HG02798 (cell line): ENCODE results near the gene EZR.

Experiments
- ATAC-seq: cut with Tn5 transposase; IDR thresholded peaks from one replicate; pipeline ENCODE4 v1.9.1; 2021; ENCODE audit warnings: mild to moderate bottlenecking; ENCODE audit not compliant: unreplicated experiment, poor library complexity

EZR gene

DNA sequence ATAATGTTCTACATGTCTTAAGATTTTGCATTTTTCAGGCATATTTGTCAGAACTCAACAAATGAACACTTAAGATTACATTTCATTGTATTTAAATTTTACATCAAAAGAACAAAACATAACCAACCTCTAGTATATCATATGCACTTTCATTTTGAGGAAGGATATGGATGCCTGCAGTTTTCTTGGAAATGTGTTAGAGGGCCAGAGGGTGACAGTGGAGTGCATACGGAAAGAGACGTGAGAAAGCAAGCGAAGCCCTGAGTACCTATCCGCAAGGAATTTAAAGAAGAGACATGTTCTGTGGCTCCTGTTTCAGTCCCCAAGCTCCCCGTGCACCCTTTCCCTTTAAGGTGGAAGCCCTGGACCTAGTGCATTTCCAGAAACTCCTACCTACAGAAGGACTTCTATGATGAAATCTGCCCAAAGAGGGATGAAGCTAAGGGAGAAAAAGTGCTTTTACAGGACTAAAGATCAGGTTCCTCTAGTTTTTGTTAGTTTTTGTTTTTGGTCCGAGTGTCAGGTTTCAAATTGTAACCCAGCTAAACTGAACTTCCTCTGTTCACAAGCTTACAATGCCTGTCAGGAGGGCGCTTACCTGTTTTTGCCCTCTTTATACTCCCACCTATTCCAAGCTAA, 38.8 kb downstream of the EZR start:
- ATAC-seq: no peak

DNA sequence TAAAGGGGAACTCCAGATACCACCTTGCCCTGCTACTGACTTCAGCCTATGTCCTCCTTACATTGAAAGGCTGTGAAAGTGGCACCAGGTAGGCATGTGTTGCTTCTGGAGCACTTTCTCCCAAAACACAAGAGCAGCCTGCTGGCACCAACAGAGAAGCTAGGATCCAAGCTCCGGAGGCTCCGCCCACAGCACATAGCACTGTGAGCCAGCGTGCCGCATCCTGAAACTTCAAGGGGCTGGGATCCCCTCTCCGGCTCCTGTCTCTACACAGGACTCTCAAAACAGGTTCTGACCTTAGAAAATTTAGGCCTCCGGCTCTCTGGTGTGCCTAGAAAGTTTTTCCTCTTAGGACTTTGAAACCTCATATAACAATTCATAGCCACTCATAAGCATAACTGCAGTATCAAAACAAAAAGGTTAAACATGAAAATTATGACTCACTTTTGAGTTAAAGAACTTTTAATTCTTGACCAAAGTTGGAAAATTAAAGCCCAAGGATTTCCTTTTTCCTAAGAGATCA, 41.1 kb downstream of the EZR start:
- no peak for ATAC-seq

DNA sequence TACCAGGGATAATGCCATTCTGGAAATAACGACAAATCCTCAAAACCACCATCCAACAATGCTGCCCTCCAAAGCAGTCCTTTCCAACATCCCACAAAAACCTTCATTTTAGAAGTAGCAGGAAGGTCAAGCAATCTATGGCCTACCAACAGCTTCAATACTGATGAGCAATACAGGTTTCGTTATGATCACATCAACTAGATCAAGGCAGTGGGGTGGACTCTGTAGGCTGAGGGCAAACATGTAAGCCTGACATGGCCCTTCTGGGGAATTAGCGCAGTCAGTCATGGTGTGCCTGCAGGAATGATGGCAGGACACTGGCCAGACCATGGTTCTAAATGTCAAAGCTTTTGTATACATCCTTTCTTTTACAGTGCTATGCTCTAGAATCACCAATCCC, 41.7 kb downstream of the EZR start:
- no peak for ATAC-seq

DNA sequence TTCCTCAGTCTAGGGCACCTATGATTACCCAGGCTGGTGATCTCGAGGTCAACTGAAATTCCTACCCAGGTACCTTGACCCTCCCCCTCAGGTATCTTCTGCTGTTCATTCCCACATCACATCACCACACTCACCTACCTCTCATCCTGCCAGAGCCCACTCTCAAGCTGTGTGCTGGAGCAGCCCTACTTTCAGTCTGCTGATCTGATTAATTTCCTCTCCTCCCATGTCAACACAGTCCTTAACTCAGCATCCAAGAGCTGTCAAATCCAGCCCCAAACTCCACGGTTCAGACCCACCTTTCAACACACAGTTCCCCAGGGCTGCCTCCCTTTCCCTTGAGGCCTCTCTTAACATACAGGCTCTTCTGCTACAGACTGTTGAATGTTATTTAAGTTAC, 42.4 kb downstream of the EZR start:
- ATAC-seq: no peak

DNA sequence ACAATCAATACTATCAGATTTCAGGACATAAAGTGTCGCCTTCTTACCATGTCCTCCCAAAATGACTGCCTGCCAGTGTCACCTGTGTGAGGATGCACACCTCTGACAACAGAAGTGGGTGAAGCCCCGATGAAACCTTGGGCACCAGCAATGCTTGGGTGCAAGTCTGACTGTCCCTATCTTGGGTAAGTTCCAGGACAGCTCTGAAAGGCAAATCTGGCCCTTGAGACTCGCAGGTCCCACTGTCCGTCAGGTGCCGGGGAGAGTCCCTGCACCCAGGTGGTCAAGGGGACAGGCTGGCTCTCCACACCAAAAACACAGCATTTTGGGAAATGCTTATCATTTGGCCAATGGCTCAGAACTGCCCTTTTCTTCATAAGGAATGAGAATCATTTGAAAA, 43.3 kb downstream of the EZR start:
- ATAC-seq: no peak

DNA sequence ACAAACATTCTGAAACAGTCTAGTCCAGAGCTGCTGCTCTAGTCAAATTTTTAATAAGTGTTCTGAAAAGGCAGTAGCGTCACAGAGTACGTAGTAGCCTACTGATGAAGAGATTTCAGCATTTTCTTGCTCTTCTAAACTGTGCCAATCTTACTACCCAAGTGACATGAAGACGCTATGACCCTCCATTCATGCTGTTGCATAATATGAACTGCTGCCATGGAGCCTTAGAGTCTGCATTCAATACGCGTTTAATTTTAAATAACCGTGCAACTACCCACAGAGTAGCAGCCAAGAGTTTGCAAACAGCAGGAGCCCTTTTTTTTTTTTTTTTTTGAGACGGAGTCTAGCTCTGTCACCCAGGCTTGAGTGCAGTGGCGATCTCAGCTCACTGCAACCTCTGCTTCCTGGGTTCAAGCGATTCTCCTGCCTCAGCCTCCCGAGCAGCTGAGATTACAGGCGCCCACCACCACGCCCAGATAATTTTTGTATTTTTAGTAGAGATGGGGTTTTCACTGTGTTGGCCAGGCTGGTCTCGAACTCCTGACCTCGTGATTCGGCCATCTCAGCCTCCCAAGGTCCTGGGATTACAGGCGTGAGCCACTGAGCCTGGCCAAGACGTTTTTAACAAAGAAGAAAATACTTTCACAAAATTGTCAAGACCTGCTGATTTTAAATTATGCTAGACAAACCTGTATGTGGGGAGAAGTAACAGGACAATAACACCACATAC, 44.3 kb downstream of the EZR start:
- ATAC-seq: no peak

DNA sequence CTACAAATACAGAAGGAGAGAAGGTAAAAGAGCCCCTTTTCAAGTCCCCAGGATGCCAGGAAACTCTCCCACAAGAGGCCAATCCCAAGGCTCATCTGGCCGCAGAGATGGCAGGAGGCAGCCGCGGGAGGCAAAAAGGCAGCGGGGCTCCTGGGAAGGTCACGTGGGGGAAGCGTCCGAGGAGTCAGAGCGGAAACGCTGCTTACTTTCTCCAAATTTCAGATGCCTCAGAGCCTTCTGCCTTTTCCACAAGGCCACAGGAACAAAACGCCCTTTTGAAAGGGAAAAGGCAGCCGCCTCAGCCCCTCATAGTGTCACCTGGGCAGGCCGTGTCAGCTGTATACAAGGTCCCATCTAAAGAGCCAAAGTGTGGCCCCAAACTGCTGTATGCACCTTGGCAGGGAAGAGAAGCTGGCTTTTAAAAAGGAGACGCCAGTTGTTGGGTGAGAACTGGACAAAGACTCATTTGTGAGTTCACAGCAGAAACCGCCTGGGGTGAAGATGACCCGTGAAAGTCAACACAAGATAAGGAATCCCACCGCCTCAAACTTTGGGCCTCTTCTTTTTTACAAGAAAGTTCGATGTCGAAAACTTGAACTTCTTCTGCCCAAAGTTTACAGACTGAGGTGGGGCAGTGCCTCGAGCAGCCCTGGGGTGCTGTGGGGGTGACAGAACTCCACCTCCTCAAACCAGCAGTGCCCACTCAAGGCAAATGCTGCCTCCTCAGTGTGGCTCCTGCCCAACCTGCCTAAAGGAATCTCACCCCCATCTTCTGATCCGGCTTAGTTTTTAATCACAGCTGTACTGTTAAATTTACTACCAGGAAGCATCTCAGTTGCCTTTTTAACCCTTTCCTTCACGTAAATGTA, 45.4 kb downstream of the EZR start:
- ATAC-seq: no peak

DNA sequence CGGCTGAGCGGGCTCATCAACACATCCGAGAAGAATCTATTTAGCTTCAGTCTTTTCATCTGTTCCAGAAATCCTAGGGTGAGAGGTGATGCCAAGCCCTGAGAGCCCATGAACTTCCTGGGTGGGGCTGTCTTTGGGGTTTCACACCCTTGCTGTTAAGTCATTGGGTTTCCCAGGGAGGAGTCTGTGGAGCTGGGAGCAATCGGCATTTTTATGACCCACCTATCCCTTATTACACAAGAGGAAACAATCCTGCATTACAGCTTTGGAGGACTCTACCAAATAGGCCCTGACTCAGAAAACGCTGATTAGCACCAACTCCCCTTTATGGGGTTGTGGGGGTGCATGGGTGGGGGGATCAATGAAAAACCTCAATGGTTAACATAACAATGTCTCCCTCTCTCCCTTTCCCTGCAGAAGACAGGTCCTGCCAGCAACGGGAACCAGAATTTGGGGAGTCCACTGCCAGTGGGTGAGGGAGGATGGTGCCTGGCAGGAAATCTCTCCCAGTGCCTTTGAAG, 46.3 kb downstream of the EZR start:
- ATAC-seq: no peak

DNA sequence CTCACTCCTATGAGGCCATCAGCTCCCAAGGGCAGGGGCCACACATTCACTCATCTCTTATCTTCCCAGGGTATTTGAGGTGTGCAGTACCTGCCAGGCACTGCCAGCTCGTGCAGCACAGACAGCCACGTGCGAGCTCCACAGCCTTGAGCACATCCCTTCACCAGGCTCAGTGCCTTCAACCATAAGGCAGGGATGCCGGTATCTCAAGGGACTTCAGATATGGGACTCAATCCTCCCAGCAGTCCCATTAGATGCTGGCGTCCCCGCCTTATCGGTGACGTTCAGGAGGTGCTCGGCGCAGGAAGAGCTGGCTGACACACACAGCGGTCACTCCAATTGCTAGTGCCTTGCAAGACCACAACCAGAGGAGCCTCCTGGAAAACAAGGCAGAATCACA, 47.0 kb downstream of the EZR start:
- ATAC-seq: no peak

DNA sequence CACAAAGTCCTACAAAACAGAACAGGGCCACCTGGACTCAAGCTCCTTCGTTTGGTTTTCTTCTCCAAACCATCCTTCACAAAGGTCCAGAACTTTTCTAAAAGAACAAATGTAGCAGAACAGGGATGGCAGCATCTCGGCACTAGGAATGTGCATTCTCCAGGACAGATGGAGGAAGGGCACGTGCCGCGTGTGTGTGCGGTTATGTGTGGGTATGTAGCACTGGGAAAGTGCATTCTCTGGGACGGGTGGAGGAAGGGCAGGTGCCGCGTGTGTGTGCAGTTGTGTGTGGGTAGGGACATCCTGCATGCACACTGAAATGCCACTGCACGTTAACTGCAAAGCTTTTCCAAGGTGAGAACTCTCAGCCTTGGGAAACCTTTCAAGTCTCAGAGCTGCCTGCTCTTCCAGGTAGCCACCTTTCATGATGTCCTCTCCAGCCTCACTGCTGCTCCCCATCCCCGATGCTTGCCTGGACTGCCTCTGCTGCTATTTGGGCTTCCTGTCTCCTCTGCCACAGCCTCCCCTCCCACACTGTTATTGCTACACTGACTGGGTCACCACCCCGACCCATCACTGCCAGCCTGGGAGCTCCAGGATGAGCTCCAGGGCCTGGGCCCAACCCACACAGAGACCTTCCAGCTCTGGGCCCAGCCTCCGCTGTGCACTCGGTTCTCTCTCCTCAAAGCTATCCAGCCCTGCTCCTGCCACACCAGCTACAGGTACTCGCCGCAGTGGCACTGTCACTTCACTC, 47.6 kb downstream of the EZR start:
- ATAC-seq: no peak

DNA sequence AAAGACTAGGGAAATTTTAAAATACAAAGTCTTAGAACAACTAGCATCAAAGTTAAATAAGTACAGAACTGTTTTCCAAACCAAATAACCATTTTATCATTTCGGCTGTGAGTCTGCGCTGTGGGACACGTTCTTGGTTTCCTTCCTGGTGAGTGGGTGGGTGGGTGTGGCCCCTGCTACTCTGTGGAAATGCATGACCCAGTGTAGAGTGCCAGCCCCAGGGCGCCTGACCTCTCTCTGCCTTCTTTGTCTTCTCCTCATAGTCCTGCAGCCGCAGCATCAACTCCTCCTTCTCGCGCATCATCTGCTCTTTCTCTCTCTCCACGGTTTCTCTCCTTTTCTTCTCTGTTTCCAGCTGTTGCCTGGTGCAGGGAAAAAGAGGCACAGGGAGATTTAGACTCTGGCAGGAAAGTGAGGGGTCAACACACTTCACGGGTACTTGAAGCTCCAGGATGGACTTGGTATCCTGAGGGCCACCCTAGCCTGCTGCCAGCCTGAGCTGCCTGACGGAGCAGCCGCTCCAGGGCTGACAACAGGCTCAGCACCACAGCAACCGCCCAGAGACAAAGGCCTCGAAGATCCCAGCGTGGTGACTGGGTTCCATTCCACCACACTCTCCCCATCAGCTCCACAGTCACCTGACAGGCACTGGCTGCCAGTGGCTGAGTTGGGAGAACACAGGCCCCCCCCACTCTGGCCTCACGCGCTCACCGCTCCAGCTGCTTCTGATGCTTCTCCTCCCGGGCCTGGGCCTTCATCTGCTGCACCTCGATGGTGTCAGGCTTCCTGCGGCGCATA, 48.4 kb downstream of the EZR start:
- ATAC-seq: no peak

DNA sequence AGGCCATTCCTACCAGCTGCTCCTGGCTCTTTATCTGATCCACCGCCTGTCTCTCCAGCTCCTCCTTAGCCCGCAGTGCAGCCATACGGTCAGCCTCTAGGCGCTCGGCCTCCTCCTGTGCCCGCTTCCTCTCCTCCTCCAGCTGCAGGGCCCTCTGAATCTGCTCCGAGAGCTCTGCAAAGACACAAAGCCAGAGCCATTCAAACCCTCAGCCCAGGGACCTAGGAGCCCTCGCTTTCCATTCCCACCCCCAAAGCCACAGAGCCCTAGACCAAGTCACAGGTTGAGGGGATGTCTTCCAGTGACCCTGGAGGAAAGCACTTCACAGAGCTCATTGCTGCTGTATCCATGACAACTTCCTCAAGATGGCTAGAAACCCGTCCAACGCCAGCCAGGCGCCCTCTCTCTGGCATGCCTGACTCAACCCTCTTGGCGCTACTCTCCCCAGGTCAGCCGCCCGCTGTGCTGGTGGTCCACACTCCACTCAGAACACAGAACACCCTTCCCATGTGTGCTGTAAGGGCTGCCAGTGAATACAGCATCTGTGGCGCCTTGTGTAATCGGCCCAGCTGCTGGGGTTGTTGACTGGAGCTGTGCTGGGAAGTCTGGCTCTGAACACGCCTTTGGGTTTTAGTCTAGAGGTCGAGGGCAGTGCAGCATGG, 49.3 kb downstream of the EZR start:
- no peak for ATAC-seq

DNA sequence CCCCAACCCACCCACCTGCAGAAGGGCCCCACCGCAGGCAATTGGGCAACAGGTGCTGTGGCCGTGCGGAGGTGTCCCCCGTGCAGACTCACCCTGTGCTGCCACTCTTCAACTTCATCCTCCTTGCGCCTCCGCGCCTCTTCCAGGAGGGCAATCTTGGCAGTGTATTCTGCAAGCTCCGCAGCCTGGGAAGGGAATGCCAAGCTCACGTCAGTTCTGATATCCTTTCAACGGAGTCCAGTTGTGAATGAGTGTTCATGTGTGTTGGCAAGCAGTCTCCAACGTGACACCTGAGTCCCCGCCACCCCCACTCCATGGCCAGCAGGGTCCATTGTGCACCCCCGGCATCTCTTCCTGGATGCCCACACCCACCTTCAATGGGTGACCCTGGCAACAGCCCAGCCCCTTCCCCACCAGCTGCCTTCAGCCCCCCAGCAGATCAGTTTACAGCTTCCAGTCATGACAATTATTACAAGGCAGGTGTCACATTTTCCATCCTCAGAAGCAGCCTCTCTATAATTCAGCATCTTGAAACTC, 49.9 kb downstream of the EZR start:
- ATAC-seq: no peak

DNA sequence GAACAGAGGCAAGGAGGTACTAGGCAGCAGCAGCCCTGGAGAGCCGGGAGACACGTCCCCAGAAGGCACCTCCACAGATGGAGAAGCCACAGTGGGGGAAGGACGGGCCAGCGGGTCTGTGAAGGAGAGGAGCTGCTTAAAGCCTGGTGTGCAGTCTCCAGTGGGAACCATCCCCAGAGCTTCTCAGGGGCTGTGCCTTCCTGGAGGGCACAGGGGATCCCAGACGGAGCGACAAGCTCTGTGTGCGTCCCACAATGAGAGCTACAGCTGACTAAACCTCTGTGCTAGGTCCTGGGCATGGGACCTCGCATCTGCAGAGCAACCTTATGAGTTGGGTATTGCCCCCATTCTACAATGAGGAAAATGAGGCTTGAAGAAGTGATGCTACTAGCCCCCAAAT, 50.7 kb downstream of the EZR start:
- no peak for ATAC-seq

DNA sequence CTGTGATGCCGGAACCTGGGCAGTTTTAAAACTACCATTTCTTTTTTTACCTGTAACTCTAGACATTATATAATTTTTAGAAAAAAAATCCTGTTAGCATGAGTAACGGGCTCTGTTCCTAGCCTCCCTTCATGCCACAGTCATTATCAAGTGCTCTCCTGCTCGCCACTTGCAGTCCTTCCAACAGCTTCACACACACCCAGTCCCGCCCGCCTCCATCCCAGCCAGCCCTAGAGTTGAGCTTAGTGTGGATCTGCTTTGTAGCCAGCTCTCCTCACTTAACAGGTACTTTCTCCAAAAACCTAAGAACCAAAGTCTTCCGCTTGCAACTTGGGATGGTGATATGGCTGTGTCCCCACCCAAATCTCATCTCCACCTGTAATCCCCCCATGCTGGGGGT, 51.5 kb downstream of the EZR start:
- no peak for ATAC-seq

DNA sequence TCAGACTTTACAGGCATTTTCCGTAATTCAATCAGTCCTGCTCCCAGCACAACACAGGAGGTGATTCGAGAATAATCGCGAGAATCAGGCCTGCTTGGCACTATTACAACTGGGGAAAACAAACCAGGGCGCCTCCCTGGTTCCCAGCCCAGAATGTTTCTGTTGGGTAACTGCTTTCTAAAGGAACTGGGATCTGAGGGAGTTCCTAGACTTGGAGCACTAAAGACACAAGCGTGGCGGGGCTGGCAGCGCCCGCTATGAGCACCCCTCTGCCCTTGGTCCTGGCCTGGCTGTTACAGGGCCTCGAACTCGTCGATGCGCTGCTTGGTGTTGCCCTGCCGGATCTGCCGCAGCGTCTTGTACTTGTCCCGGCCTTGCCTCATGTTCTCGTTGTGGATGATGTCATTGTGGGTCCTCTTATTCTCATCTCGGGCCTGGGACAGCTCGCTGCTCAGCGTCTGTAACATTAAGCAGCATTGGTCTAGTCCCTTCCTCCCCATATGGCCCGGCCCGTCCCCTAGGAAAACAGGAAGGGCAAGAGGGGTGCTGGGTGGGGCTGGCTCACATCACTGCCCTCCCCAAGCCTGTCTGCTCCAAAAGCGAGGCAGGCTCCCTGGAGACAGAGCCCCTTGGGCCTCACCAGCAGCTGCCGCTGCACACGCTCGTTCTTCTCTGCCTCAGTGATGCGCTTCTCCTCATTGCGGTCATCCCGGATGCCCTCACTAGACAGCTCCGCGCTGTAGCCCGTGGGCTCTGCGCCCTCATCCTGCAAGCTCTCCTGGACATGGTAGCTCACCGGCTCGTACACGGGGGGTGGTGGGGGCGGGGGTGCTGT, 52.3 kb downstream of the EZR start:
- no peak for ATAC-seq

DNA sequence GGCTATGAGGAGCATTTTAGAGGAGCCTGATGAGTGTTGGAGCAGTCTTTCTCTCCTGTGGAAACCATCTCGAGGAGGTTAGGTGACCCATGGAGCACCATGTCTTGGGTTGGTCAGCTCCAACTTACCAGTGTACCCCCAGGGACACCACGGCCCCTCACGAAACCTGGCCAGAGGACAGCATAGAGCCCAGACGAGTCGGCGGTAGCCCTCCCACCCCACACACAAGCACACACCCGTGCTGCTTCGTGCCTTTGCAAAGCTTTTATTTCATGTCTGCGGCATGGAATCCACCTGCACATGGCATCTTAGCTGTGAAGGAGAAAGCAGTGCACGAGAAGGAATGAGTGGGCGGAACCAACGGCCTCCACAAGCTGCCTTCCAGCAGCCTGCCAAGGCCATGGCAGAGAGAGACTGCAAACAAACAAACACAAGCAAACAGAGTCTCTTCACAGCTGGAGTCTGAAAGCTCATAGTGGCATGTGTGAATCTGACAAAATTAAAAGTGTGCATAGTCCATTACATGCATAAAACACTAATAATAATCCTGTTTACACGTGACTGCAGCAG, 53.6 kb downstream of the EZR start:
- no peak for ATAC-seq
